ENCODE data around the gene EIF5B.

DNA sequence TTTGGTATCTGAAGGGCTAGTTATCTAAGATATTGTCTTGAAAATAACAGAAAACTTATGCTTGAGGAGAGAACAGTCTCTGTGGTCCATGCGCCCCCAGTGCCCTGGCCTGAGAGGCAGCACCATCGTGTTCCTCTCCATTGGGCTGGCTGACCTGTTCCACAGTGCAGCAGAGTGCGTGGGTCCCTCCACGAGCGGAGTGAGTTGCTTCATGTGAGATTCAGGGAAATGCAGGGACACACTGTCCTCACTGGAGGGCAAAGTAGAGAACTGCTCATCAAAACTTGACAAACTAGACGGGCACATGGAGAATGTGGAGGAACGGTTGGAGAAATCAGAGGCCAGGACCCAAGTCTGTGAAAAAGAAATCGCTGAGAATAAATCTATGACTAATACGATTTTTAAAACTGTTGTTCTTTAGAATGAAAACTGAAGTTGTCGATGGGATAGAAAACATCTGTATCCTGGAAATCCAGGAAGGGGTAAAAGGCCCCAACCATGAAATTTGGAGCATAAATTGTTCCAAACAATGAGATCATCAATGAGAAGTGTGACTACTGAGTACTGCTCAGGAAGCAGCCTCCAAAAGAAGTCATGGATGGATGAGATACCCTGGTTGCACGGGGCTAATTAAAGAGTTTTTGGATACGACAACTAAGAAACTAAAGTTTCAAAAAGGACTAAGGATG lies 94.5 kb downstream of the EIF5B start:
- TF ChIP-seq CTCF (conservative IDR thresholded peaks at IDR 0.05; ENCODE audit: low read depth, low read length) (no peak), NFE2L2 (IDR thresholded peaks at IDR 0.05; ENCODE audit: low read depth, low read length) (no peak), POLR2A (IDR thresholded peaks at IDR 0.05; ENCODE audit: low read depth, low read length) (no peak), RAD21 (IDR thresholded peaks at IDR 0.05; ENCODE audit: low read length) (no peak)
